OCI-LY7 (cell line): ENCODE measurements around the gene METTL14.

Experiments used
- EZH2phosphoT487 ChIP-seq: fragments of 200-600 bp; sonication (generic); IDR thresholded peaks from 2 replicates; pipeline ENCODE4 v1.6.1; 2018; ENCODE audit warnings: low read depth, borderline replicate concordance, mild to moderate bottlenecking, mixed run types, antibody characterized with exemption, low read length, moderate library complexity, mixed read lengths
- TF ChIP-seq, protein P1 (sequence below): fragments of 200-600 bp; sonication (generic); conservative IDR thresholded peaks from 2 replicates; pipeline ENCODE4 v1.5.1; 2014; ENCODE audit warnings: mild to moderate bottlenecking, antibody characterized with exemption, low read length, moderate library complexity, mixed read lengths

GRCh38 chr4:118736900-118737299 lies 51.7 kb downstream of the METTL14 start:
- TF ChIP-seq, protein P1, sequence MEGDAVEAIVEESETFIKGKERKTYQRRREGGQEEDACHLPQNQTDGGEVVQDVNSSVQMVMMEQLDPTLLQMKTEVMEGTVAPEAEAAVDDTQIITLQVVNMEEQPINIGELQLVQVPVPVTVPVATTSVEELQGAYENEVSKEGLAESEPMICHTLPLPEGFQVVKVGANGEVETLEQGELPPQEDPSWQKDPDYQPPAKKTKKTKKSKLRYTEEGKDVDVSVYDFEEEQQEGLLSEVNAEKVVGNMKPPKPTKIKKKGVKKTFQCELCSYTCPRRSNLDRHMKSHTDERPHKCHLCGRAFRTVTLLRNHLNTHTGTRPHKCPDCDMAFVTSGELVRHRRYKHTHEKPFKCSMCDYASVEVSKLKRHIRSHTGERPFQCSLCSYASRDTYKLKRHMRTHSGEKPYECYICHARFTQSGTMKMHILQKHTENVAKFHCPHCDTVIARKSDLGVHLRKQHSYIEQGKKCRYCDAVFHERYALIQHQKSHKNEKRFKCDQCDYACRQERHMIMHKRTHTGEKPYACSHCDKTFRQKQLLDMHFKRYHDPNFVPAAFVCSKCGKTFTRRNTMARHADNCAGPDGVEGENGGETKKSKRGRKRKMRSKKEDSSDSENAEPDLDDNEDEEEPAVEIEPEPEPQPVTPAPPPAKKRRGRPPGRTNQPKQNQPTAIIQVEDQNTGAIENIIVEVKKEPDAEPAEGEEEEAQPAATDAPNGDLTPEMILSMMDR, result no peak
- no peak for TF ChIP-seq EZH2phosphoT487
